GM21529 (cell line): ENCODE measurements around the gene CNNM2.
"Not testable (repeated sequence)": the region's sequence is repeated elsewhere in the genome, so short reads cannot be mapped to it uniquely, and the experiment has no call there.

Source experiments
- ATAC-seq: cut with Tn5 transposase; IDR thresholded peaks from one replicate; pipeline ENCODE4 v1.9.1; 2021; ENCODE audit not compliant: unreplicated experiment

The CNNM2 gene

GRCh38 chr10:103025696-103026095 is 107.6 kb downstream of the CNNM2 start:
- no peak for ATAC-seq

- no peak for ATAC-seq
These were observed 120.5 kb downstream of the CNNM2 start for GRCh38 chr10:103038570-103038969.

GRCh38 chr10:103040418-103040817 is 122.3 kb downstream of the CNNM2 start:
- no peak for ATAC-seq

- no peak for ATAC-seq
These were observed 123.3 kb downstream of the CNNM2 start for GRCh38 chr10:103041391-103041790.

- no peak for ATAC-seq
These were observed 124.0 kb downstream of the CNNM2 start for GRCh38 chr10:103042129-103042528.

- no peak for ATAC-seq
These were observed 124.8 kb downstream of the CNNM2 start for GRCh38 chr10:103042908-103043307.

GRCh38 chr10:103044942-103045489 is 126.9 kb downstream of the CNNM2 start:
- ATAC-seq: no peak

- ATAC-seq: no peak
These were observed 127.9 kb downstream of the CNNM2 start for GRCh38 chr10:103045961-103046360.

GRCh38 chr10:103047381-103047780 is 129.3 kb downstream of the CNNM2 start:
- no peak for ATAC-seq

- no peak for ATAC-seq
These were observed 131.1 kb downstream of the CNNM2 start for GRCh38 chr10:103049237-103049636.

- ATAC-seq: peak; percentile 74
These were observed 135.8 kb downstream of the CNNM2 start for GRCh38 chr10:103053659-103054581.

GRCh38 chr10:103054621-103055020 is 136.5 kb downstream of the CNNM2 start:
- ATAC-seq: no peak

GRCh38 chr10:103055105-103055504 is 137.0 kb downstream of the CNNM2 start:
- ATAC-seq: no peak

- no peak for ATAC-seq
These were observed 139.9 kb downstream of the CNNM2 start for GRCh38 chr10:103058034-103058433.

GRCh38 chr10:103060575-103060974 is 142.5 kb downstream of the CNNM2 start:
- no peak for ATAC-seq

- no peak for ATAC-seq
These were observed 144.9 kb downstream of the CNNM2 start for GRCh38 chr10:103062854-103063590.

- ATAC-seq: no peak
These were observed 146.9 kb downstream of the CNNM2 start for GRCh38 chr10:103064956-103065355.

- ATAC-seq: no peak
These were observed 148.3 kb downstream of the CNNM2 start for GRCh38 chr10:103066141-103067098.

- ATAC-seq: not testable (repeated sequence)
These were observed 149.0 kb downstream of the CNNM2 start for GRCh38 chr10:103067099-103067477.

GRCh38 chr10:103067484-103067883 is 149.4 kb downstream of the CNNM2 start:
- ATAC-seq: no peak

GRCh38 chr10:103067956-103068355 is 149.9 kb downstream of the CNNM2 start:
- ATAC-seq: no peak
